Body of pancreas (tissue), 4 donors: Measurements from ENCODE around the gene ZNF184. TPM values are rescaled to one million over a fixed set of nuclear protein-coding genes. Genes with fewer than 3 reads are reported as not detected.

Source experiments
- ATAC-seq: fragments of 150-250 bp; one replicate; pipeline ENCODE4 v1.9.1; 2016
- DNase-seq, 4 donors: peaks; one replicate each; pipeline ENCODE4 v3.0.0-alpha.2; 2019
- H3K27ac ChIP-seq, 4 donors: fragments of 200-600 bp; sonication (generic); 1 replicate in 3 of 4; 2 replicates in 1 of 4; pipeline versions ENCODE4 v1.5.1 to v1.6.1; 2016 to 2019; ENCODE audit warnings: mild to moderate bottlenecking in 1 of 4, mixed read lengths in 1 of 4, moderate library complexity in 1 of 4
- H3K27me3 ChIP-seq, 2 donors: fragments of 200-600 bp; sonication (generic); one replicate each; pipeline ENCODE4 v1.6.0; 2016; ENCODE audit warnings: mild to moderate bottlenecking in 1 of 2
- H3K36me3 ChIP-seq, 2 donors: fragments of 200-600 bp; sonication (generic); replicated peaks in 1 of 2; 2 replicates each; pipeline ENCODE4 v1.5.1; 2016; ENCODE audit warnings: low read depth in 2 of 2; ENCODE audit not compliant: insufficient read depth in 1 of 2
- H3K4me1 ChIP-seq: fragments of 200-600 bp; sonication (generic); one replicate; pipeline ENCODE4 v1.6.0; 2016
- H3K4me3 ChIP-seq, 2 donors: fragments of 200-600 bp; sonication (generic); 1 replicate in 1 of 2; 2 replicates in 1 of 2; pipeline ENCODE4 v1.5.1; 2016 to 2019
- H3K9me3 ChIP-seq, 3 donors: fragments of 200-600 bp; sonication (generic); 1 replicate in 2 of 3; 2 replicates in 1 of 3; pipeline ENCODE4 v1.5.1; 2016
- POLR2A ChIP-seq, 3 donors: fragments of 450-650 bp; IDR thresholded peaks; one replicate each; pipeline ENCODE4 v1.6.1; 2016; ENCODE audit warnings: antibody characterized with exemption in 3 of 3, mild to moderate bottlenecking in 2 of 3
- WGBS, 2 donors: methylation state at CpG; one replicate each; pipeline ENCODE4 v1.1.5; 2017; 5-methylcytosine and 5-hydroxymethylcytosine counted together
- intact Hi-C: fragments of 100-400 bp; cut with DNase I; formaldehyde crosslinking; loops from one replicate; pipeline ENCODE4 v1.15.1; 2023
- total RNA-seq, 2 donors: library from RNA; depleted of rRNA; stranded (reverse); fragments of >200 nt; gene quantifications; one replicate each; pipeline ENCODE4 v1.1.0, GENCODE V29; 2016
- TF ChIP-seq, protein P1 (sequence below), 7 experiments: fragments of 450-650 bp in 4 of 7; fragments of 200-600 bp in 3 of 7; sonication (generic) in 3 of 7; IDR thresholded peaks; one replicate each; pipeline ENCODE4 v1.5.1; 2016 to 2019; ENCODE audit warnings: antibody characterized with exemption in 7 of 7

ZNF184 gene
- 1 to 10 TPM; 2.3 to 4.9 TPM for total RNA-seq

DNA sequence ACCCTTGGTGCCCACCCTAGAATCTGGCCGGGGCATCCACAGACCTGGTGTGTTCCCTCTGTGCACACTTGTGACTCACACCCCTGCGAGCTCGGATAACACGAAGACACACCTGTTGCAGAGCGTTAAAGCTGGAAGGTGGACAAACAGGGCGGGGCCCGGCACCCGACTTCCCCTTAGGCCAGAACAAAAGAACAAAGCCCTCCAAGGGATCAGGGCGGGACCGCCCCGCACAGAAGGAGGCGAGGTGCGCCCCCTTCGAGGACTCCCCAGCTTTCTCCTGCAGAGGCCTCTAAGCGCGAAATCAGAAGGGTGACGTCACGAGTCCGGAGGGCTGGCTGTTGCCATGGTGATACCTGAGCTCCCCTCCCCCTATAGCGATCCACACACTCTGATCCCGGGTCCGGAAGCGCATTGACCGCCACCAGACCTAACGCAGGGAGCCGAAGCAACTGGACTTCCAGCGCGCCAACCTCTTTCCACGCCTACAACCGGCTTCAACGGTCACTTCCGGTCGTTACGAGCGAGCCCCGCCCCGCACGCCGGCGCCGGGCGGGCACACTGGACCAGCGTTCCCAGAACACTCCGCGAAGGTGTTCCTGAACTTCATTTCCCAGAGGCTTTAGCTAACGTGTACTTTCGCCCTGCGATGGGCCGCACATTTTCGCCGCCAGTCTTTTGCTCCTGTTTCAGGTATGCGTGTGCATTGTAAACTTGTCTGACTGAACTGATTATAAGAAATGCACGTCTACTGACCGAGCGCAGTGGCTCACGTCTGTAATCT lies at the start of gene ZNF184:
TSS of gene ZNF184 (minus strand) at position 489 of the 784 bp plus-strand sequence. CDS start 811 bp downstream, outside the sequence.
- DNase-seq: peak; percentile 97 to 99 (median 98)
- H3K4me3 ChIP-seq: peak within 1 kb of the TSS; percentile 59 to 73
- no peaks in the 10 kb centered on the region for H3K27me3 ChIP-seq
- H3K4me1 ChIP-seq: peaks cover 17% of the 10 kb centered on the region
- TF ChIP-seq, protein P1, sequence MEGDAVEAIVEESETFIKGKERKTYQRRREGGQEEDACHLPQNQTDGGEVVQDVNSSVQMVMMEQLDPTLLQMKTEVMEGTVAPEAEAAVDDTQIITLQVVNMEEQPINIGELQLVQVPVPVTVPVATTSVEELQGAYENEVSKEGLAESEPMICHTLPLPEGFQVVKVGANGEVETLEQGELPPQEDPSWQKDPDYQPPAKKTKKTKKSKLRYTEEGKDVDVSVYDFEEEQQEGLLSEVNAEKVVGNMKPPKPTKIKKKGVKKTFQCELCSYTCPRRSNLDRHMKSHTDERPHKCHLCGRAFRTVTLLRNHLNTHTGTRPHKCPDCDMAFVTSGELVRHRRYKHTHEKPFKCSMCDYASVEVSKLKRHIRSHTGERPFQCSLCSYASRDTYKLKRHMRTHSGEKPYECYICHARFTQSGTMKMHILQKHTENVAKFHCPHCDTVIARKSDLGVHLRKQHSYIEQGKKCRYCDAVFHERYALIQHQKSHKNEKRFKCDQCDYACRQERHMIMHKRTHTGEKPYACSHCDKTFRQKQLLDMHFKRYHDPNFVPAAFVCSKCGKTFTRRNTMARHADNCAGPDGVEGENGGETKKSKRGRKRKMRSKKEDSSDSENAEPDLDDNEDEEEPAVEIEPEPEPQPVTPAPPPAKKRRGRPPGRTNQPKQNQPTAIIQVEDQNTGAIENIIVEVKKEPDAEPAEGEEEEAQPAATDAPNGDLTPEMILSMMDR (IDR thresholded peaks at IDR 0.05): peak in 4 of 7 experiments; percentile 21 to 49 (median 39)
- peak; percentile 84 to 89 (median 87) for TF ChIP-seq POLR2A (IDR thresholded peaks at IDR 0.05)
- peak within 1 kb of the TSS; percentile 93 to 98 (median 96) for H3K27ac ChIP-seq
- no peaks in the 10 kb centered on the region for H3K9me3 ChIP-seq
- intact Hi-C loops: no loop called here
- 0% methylated on average over 33 to 56 of the region's 56 CpGs for WGBS, 2 donors
- no peaks in the 10 kb centered on the region for H3K36me3 ChIP-seq
- ATAC-seq: peak; percentile 98

DNA sequence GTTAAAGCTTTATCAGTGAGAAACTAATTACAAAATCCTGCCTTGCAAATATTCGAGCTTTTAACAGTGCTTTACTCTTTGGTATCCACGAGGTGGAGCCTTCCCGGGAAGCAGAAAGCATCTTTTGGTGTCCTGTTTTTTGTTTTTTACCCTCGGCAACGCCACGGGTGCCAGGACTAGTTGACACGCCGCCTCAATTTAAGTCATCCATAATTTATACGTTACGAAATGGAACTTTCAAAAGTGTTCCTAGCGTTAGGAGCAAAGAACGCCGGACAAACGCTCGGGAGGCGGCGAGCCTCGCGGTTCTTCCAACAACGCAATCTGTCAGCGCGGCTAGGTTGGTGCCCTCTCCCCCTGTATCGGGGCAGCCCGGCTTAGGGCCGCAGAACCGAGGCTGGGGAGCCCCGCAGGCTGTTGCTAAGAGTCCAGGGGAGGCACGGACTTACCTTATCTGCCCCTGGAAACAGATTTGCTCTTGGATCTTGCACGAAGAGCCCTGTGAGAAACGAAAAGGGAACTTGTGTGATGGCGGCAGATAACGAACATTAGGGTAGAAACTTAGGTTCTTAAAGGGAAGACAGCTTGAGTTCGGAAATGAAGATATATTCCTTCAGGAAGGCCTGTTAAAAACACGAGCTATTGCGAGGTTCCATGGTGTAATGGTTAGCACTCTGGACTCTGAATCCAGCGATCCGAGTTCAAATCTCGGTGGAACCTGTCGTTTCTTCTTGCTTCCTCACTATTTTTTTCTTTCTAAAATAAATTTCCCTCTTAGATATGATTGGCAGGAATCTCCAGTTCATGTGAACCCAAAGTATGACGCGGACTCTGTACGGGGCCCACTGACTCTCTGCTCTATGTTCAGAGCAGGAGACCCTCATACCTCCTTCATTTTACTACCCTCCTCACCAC lies 46.2 kb upstream of the ZNF184 start:
- H3K27ac ChIP-seq: peak overlapping the region; percentile 67 to 82 (median 72)
- H3K4me1 ChIP-seq: peaks cover 7% of the 10 kb centered on the region
- no peaks in the 10 kb centered on the region for H3K9me3 ChIP-seq
- no peak for TF ChIP-seq POLR2A (IDR thresholded peaks at IDR 0.05)
- TF ChIP-seq, protein P1 (IDR thresholded peaks at IDR 0.05): peak; percentile 40 to 72 (median 64)
- peak overlapping the region; percentile 12 to 53 for H3K4me3 ChIP-seq
- WGBS, 2 donors: 1% methylated on average over 27 to 42 of the region's 42 CpGs
- peak; percentile 88 for ATAC-seq
- peak; percentile 65 to 77 (median 70) for DNase-seq
- peaks cover 0 to 9% of the 10 kb centered on the region in 2 donors for H3K27me3 ChIP-seq
- no peaks in the 10 kb centered on the region for H3K36me3 ChIP-seq
- intact Hi-C loops: no loop called here

DNA sequence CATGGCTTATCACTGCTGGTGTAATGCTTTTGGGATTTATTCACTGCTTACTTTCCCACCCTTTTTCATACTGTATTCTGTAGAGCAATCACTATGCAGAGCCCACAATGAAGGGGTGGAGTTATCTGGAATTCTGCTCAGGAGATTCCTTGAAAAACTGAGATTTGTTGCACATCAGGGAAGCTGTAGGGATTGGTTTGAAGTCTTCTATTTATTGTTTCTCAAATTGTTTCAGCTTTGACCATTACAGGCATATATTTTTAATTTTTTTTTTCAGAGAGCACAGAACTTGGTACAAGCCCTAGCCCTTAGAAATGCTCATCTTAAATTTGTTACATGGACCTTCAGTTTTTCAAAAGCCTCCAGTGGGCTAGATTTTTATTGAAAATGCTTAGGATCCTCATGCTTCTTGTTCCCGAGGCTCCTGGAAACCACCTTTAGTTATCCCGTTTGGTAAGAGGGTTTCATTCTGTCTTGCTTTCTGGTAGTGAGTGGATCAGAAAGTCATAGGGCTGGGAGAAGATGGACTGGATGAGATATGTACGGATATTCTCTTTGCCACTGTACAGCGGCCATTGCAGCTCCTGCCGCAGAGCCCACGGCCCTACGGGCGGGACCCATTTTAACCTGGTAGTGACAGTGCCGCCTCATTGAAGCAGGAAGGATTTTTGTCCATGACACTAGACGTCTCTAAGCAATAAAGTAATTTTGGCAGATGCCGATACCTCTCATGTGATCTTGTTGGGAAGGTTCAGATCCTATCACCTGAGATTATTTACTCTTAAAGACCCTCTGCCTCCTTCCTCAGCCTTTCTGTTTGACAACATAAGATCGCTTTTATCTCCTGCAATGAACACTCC lies 45.3 kb upstream of the ZNF184 start:
- Histone ChIP-seq H3K36me3 (no peaks in the 10 kb centered on the region), H3K27ac (peak overlapping the region in 3 of 4 donors; percentile 67 to 82 (median 75)), H3K4me3 (peak overlapping the region; percentile 12 to 53), H3K27me3 (peaks cover 0 to 19% of the 10 kb centered on the region in 2 donors), H3K9me3 (no peaks in the 10 kb centered on the region), H3K4me1 (peaks cover 7% of the 10 kb centered on the region)
- TF ChIP-seq, protein P1 (IDR thresholded peaks at IDR 0.05): no peak
- 19 to 26% methylated on average over 12 of the region's 12 CpGs for WGBS, 2 donors
- DNase-seq: peak in 1 of 4 donors; percentile 12
- ATAC-seq: no peak
- intact Hi-C loops: no loop called here

DNA sequence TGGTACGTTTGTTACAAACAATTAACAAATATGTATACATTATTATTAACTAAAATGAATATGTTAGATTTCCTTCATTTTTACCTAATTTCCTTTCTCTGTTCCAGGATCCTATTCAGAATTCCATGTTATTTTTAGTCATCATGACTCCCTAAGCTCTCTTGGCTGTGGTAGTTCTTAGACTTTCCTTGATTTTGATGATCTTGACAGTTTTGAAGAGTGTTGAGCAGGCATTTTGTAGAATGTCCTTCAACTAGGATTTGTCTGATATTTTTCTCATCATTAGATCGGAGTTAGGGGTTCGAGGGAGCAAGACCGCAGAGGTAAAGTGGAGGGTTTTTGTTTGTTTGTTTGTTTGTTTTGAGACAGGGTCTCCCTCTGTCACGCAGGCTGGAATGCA lies 44.3 kb upstream of the ZNF184 start:
- H3K27ac ChIP-seq: no peak overlapping the region
- TF ChIP-seq, protein P1 (IDR thresholded peaks at IDR 0.05): no peak
- no peak for TF ChIP-seq POLR2A (IDR thresholded peaks at IDR 0.05)
- DNase-seq (no peak), ATAC-seq (no peak)
- 73 to 83% methylated on average over 5 of the region's 5 CpGs for WGBS, 2 donors
- no peak overlapping the region for H3K4me3 ChIP-seq
- no peaks in the 10 kb centered on the region for H3K9me3 ChIP-seq
- peaks cover 7% of the 10 kb centered on the region for H3K4me1 ChIP-seq
- H3K36me3 ChIP-seq: no peaks in the 10 kb centered on the region
- intact Hi-C loops: no loop called here
- peaks cover 0 to 22% of the 10 kb centered on the region in 2 donors for H3K27me3 ChIP-seq
